Activated gamma-delta T cell (primary cell): ENCODE measurements around the gene LGR5.

Experiments used
- DNase-seq: peaks from one replicate; lab custom pipeline; 2025; lab: John Stamatoyannopoulos, UW

LGR5 gene

GRCh38 chr12:71599210-71599609, 159.6 kb downstream of the LGR5 start:
- no peak for DNase-seq

- DNase-seq = no peak
Measured at GRCh38 chr12:71601546-71601945, 161.9 kb downstream of the LGR5 start.

- DNase-seq = no peak
Measured at GRCh38 chr12:71602761-71603577, 163.4 kb downstream of the LGR5 start.

GRCh38 chr12:71605039-71605438, 165.4 kb downstream of the LGR5 start:
- DNase-seq = no peak

- no peak for DNase-seq
Measured at GRCh38 chr12:71607494-71608330, 168.1 kb downstream of the LGR5 start.

- no peak for DNase-seq
Measured at GRCh38 chr12:71610031-71610795, 170.6 kb downstream of the LGR5 start.

- DNase-seq = no peak
Measured at GRCh38 chr12:71621938-71622337, 182.3 kb downstream of the LGR5 start.

- DNase-seq = no peak
Measured at GRCh38 chr12:71625476-71625875, 185.9 kb downstream of the LGR5 start.

GRCh38 chr12:71626098-71626497, 186.5 kb downstream of the LGR5 start:
- no peak for DNase-seq

- DNase-seq = no peak
Measured at GRCh38 chr12:71626768-71627167, 187.2 kb downstream of the LGR5 start.

- DNase-seq = no peak
Measured at GRCh38 chr12:71627438-71628002, 187.9 kb downstream of the LGR5 start.
